Lung (tissue), 12 donors: ENCODE measurements around the gene SMCO3. TPM values are rescaled to one million over a fixed set of nuclear protein-coding genes. Genes with fewer than 3 reads are reported as not detected.

ENCODE experiments used
- ATAC-seq: fragments of 200-7000 bp; cut with Tn5 transposase; one replicate; pipeline ENCODE4 v1.9.1; 2020; ENCODE audit warnings: moderate number of reproducible peaks; ENCODE audit not compliant: insufficient read depth, low FRiP score
- DNase-seq, 3 donors: peaks; one replicate each; pipeline ENCODE4 v3.0.0-alpha.2; 2013 to 2017
- H3K27ac ChIP-seq, 2 donors: one replicate each; pipeline ENCODE4 v1.5.1; 2013; ENCODE audit warnings: mild to moderate bottlenecking in 2 of 2, moderate library complexity in 2 of 2, control low read depth in 1 of 2, inconsistent platforms in 1 of 2, low read depth in 1 of 2, low read length in 1 of 2
- H3K27me3 ChIP-seq, 3 donors: one replicate each; pipeline ENCODE4 v1.5.1; 2013; ENCODE audit warnings: low read length in 2 of 3; ENCODE audit not compliant: control insufficient read depth in 3 of 3, insufficient read depth in 3 of 3
- H3K36me3 ChIP-seq, 4 donors: one replicate each; pipeline ENCODE4 v1.5.1; 2013; ENCODE audit warnings: low read length in 4 of 4, mild to moderate bottlenecking in 1 of 4, moderate library complexity in 1 of 4; ENCODE audit not compliant: control insufficient read depth in 4 of 4, insufficient read depth in 4 of 4
- H3K4me1 ChIP-seq, 5 donors: one replicate each; pipeline ENCODE4 v1.5.1; 2013; ENCODE audit warnings: low read length in 5 of 5, mild to moderate bottlenecking in 2 of 5, moderate library complexity in 1 of 5; ENCODE audit not compliant: control insufficient read depth in 5 of 5, insufficient read depth in 5 of 5
- H3K4me3 ChIP-seq: one replicate; pipeline ENCODE4 v1.5.1; 2013; ENCODE audit warnings: mild to moderate bottlenecking, control low read depth, moderate library complexity
- H3K9ac ChIP-seq, 2 donors: one replicate each; pipeline ENCODE4 v1.5.1; 2013; ENCODE audit warnings: low read length in 2 of 2, control low read depth in 1 of 2; ENCODE audit not compliant: insufficient read depth in 1 of 2
- H3K9me3 ChIP-seq, 4 donors: one replicate each; pipeline ENCODE4 v1.5.1; 2013; ENCODE audit warnings: low read length in 3 of 4, mild to moderate bottlenecking in 1 of 4, moderate library complexity in 1 of 4; ENCODE audit not compliant: control insufficient read depth in 4 of 4, insufficient read depth in 3 of 4
- WGBS, 2 donors: extraction: QIAGEN DNeasy Blood & Tissue Kit; methylation state at CpG; one replicate each; pipeline ENCODE4 v1.1.7; 2013; 5-methylcytosine and 5-hydroxymethylcytosine counted together
- polyA plus RNA-seq, 2 donors: library from polyadenylated mRNA; stranded (reverse); fragments of 200-250 nt; gene quantifications; one replicate each; pipeline ENCODE4 v1.2.1, GENCODE V29; 2013
- total RNA-seq, 2 donors: library from RNA; depleted of rRNA in 1 of 2; stranded (reverse); fragments of >200 nt in 1 of 2; gene quantifications; one replicate each; pipeline ENCODE4 v1.2.1, GENCODE V29; 2014 to 2021
- TF ChIP-seq, protein P1 (sequence below): IDR thresholded peaks from 2 replicates; pipeline ENCODE4 v1.5.1; 2012; ENCODE audit warnings: mild to moderate bottlenecking; ENCODE audit errors: control extremely low read depth, extremely low read depth
- donor health status: control.
- donor health status: control.
- donor health status: Bipolar disorder and iron deficiency.
- donor health status: healthy.
- donor health status: DM: yes; HTN: yes; CAD: no.

SMCO3 gene
- total and polyA plus RNA-seq, 4 donors, result 0.27 to 1.3 (median 0.70) TPM

DNA sequence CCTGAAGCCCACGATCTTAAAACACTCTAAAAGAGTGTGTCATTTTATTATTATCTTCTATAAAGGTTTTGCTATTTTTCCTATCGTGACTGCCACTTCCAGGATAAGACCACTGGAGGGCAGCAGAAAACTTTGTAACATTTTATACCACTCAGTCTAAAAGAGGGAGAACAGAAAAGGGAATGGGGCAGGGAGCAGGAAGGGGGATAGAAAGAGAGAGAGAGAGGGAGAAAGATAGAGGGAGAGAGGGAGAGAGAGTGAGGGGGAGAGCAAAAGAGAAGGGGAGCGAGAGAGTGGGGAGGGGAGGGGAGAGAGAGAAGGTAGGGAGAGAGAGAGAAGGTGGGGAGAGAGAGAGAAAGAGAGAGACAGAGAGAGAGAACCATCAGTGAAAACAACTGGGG is 31.4 kb upstream of the SMCO3 start:
- ATAC-seq, result no peak
- TF ChIP-seq, protein P1, sequence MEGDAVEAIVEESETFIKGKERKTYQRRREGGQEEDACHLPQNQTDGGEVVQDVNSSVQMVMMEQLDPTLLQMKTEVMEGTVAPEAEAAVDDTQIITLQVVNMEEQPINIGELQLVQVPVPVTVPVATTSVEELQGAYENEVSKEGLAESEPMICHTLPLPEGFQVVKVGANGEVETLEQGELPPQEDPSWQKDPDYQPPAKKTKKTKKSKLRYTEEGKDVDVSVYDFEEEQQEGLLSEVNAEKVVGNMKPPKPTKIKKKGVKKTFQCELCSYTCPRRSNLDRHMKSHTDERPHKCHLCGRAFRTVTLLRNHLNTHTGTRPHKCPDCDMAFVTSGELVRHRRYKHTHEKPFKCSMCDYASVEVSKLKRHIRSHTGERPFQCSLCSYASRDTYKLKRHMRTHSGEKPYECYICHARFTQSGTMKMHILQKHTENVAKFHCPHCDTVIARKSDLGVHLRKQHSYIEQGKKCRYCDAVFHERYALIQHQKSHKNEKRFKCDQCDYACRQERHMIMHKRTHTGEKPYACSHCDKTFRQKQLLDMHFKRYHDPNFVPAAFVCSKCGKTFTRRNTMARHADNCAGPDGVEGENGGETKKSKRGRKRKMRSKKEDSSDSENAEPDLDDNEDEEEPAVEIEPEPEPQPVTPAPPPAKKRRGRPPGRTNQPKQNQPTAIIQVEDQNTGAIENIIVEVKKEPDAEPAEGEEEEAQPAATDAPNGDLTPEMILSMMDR, result peak; percentile 72
- 8 to 14% methylated on average over 3 of the region's 3 CpGs for WGBS, 2 donors

DNA sequence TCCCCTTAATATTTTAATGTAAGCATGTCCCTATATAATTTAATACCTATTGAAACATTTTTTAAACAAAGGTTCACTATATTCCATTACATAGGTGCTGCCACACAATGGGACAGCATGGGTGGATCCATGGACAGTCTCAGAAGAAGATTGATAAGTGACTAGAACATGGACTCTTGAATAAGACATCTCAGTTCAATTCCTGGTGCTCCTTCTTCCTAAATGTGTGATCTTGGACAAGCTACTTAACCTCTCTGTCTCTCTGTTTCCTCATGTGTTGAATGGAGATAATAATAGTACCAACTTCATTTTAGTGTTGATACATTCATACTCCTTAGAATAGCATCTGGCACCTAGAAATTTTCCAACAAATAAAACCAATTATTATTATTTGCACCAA is 30.4 kb upstream of the SMCO3 start:
- TF ChIP-seq, protein P1, result no peak
- DNase-seq, result no peak
- H3K27me3 ChIP-seq, result no peaks in the 10 kb centered on the region
- H3K4me1 ChIP-seq, result peaks cover 7 to 26% (median 16%) of the 10 kb centered on the region in 5 donors
- H3K36me3 ChIP-seq, result peaks cover 0 to 1% (median 0%) of the 10 kb centered on the region in 4 donors
- H3K9me3 ChIP-seq, result no peaks in the 10 kb centered on the region
- no peak overlapping the region for H3K4me3 ChIP-seq
- no peak overlapping the region for H3K27ac ChIP-seq
- no peak for ATAC-seq
- H3K9ac ChIP-seq, result no peak overlapping the region

More for the DNA sequence above, 31.4 kb upstream of the SMCO3 start:
- H3K36me3 ChIP-seq, result peaks cover 0 to 1% (median 0%) of the 10 kb centered on the region in 4 donors
- no peaks in the 10 kb centered on the region for H3K9me3 ChIP-seq
- no peak overlapping the region for H3K9ac ChIP-seq
- peaks cover 7 to 26% (median 16%) of the 10 kb centered on the region in 5 donors for H3K4me1 ChIP-seq
- peak; percentile 51 to 81 (median 81) for DNase-seq
- H3K27ac ChIP-seq, result no peak overlapping the region
- no peaks in the 10 kb centered on the region for H3K27me3 ChIP-seq
- no peak overlapping the region for H3K4me3 ChIP-seq

- TF ChIP-seq, protein P1, result no peak
- H3K9ac ChIP-seq, result no peak within 1 kb of the TSS
- H3K4me3 ChIP-seq, result peak within 1 kb of the TSS; percentile 28
- H3K27ac ChIP-seq, result peak within 1 kb of the TSS; percentile 58 to 85
- no peaks in the 10 kb centered on the region for H3K9me3 ChIP-seq
- peak in 1 of 3 donors; percentile 19 for DNase-seq
- peaks cover 0 to 1% (median 0%) of the 10 kb centered on the region in 4 donors for H3K36me3 ChIP-seq
- 67 to 82% methylated on average over 10 of the region's 10 CpGs for WGBS, 2 donors
- ATAC-seq, result no peak
- H3K4me1 ChIP-seq, result peaks cover 7 to 26% (median 16%) of the 10 kb centered on the region in 5 donors
- H3K27me3 ChIP-seq, result no peaks in the 10 kb centered on the region
Measured at GRCh38 chr12:14843425-14843887, 29.5 kb upstream of the SMCO3 start, which contains the start of gene ART4. TSS of gene ART4 (minus strand) at chr12:14843526. CDS start at chr12:14843113, 413 bp downstream.

GRCh38 chr12:14842315-14842714 is 28.3 kb upstream of the SMCO3 start:
- Histone ChIP-seq H3K9me3 (no peaks in the 10 kb centered on the region), H3K9ac (no peak overlapping the region), H3K27me3 (no peaks in the 10 kb centered on the region), H3K4me1 (peaks cover 6 to 26% (median 16%) of the 10 kb centered on the region in 5 donors), H3K27ac (peak overlapping the region in 1 of 2 donors; percentile 33), H3K36me3 (peaks cover 0 to 1% (median 0%) of the 10 kb centered on the region in 4 donors), H3K4me3 (no peak overlapping the region)
- 75 to 88% methylated on average over 3 of the region's 3 CpGs for WGBS, 2 donors
- TF ChIP-seq, protein P1, result no peak
- no peak for DNase-seq
- ATAC-seq, result no peak
